Measurements from ENCODE around the gene TNS1. TPM values are rescaled to one million over a fixed set of nuclear protein-coding genes. Genes with fewer than 3 reads are reported as not detected.

The TNS1 gene
- total and polyA plus RNA-seq, 8 donors: 38.5 to 166 (median 102) TPM

DNA sequence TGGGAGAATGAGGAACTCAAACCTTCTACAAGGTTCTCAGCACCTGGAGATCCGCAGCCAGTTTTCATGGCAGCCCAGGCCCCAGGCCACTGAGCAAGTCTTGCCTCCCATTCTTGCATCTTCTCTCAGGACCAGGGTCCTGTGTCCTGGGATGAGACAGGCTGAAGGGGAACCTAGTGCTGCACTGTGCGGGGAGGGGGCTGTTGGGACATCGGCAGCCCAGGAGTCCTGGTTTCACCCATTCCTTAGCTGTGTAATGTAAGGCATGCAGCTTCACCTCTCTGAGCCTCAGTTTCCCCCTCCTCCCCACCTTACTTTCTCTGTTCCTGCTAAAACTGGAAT is 43.9 kb downstream of the TNS1 start:
- ATAC-seq (no peak), DNase-seq (peak in 2 of 6 donors; percentile 13 to 14), FAIRE-seq (no peak)
- intact Hi-C loops (cut with DNase I): no loop called here
- WGBS, 2 donors: 93 to 100% methylated on average over 3 of the region's 3 CpGs
- H3K27ac ChIP-seq: no peak overlapping the region
- H3K4me3 ChIP-seq: no peak overlapping the region
- no peaks in the 10 kb centered on the region for H3K36me3 ChIP-seq
- no peaks in the 10 kb centered on the region for H3K9me3 ChIP-seq
- TF ChIP-seq, protein P1, sequence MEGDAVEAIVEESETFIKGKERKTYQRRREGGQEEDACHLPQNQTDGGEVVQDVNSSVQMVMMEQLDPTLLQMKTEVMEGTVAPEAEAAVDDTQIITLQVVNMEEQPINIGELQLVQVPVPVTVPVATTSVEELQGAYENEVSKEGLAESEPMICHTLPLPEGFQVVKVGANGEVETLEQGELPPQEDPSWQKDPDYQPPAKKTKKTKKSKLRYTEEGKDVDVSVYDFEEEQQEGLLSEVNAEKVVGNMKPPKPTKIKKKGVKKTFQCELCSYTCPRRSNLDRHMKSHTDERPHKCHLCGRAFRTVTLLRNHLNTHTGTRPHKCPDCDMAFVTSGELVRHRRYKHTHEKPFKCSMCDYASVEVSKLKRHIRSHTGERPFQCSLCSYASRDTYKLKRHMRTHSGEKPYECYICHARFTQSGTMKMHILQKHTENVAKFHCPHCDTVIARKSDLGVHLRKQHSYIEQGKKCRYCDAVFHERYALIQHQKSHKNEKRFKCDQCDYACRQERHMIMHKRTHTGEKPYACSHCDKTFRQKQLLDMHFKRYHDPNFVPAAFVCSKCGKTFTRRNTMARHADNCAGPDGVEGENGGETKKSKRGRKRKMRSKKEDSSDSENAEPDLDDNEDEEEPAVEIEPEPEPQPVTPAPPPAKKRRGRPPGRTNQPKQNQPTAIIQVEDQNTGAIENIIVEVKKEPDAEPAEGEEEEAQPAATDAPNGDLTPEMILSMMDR (IDR thresholded peaks at IDR 0.05): no peak
- no peaks in the 10 kb centered on the region for H3K27me3 ChIP-seq
- H3K4me1 ChIP-seq: peaks cover 7 to 18% (median 11%) of the 10 kb centered on the region in 3 donors

DNA sequence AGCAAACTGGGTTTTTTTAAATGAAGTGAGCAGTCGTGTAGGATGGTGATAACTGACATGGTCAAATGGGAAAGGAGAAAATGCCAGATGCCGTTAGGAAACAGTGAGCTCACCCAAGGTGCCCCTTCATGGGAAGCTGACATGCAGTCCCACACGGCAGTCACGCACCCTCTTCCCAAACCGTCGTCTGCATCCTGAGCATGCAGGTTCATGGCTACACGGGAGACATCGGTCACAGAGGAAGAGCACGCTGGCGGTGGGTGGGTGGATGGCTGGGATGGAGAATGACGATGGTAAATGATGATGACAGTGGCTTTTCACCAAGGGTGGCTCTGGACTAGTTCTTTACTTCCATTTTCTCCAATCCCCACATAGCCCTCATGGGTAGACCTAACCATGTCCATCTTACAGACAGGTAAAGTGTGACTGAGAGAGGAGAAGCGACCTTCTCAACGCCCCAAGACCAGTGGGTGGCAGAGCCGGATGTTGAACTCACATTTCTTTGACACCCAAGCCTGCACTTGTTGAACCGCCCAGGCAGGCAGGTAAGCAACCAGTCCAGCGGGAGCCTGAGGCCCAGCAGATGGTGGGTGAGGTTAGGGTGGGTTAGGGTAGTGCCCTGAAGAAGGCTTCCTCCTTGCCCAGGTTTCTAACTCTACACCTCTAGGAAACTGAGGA is 44.5 kb downstream of the TNS1 start:
- FAIRE-seq (no peak), DNase-seq (peak in 3 of 6 donors; percentile 12 to 46 (median 28)), ATAC-seq (no peak)
- H3K27ac ChIP-seq: no peak overlapping the region
- TF ChIP-seq, protein P1 (IDR thresholded peaks at IDR 0.05): no peak
- H3K27me3 ChIP-seq: no peaks in the 10 kb centered on the region
- H3K9me3 ChIP-seq: no peaks in the 10 kb centered on the region
- H3K4me1 ChIP-seq: peaks cover 9 to 23% (median 16%) of the 10 kb centered on the region in 3 donors
- H3K36me3 ChIP-seq: no peaks in the 10 kb centered on the region
- intact Hi-C loops (cut with DNase I): no loop called here
- WGBS, 2 donors: 82 to 86% methylated on average over 16 of the region's 16 CpGs
- no peak overlapping the region for H3K4me3 ChIP-seq

DNA sequence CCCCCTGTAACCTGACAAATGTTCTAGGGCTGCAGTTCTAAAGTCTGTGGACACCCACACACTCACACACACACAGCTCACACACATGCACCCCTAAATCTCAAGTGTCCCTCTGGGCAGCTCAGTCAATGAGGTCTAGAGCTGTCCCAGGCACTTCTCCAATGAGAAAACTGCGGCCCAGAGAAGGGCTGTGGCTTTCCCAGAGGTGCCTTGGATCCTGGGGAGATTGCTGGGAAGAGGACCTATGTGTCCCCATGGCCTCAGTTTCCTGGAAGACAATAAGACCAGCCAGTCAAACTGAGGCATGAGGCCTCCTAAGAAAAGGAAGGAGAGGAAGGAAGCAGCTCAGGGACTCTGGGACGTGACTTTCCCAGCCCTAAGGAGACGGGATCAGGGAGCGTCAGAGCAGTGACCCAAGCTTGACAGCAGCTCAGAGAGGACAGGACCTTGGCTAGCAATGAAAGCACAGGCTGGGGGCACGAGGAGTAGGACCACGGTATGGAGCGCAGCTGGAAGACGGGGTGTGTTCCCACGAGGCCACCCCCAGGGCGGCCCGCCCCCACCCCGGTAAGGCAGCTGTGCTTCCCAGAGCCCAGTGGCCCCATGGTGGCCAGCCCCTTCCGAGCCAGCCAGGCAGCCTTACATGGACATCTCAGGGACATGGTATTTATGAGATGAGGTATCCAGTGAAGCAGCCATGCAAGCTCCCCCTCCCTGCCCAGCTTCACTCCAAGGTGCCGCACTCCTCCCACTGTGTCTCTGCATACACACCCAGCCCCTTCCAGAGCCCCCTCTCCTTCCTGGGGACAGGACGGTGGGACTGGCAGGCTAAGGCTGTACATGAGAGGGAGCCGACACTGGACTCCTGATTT is 46.0 kb downstream of the TNS1 start:
- WGBS, 2 donors: 77 to 80% methylated on average over 10 to 16 of the region's 16 CpGs
- Histone ChIP-seq H3K9me3 (no peaks in the 10 kb centered on the region), H3K27ac (no peak overlapping the region), H3K36me3 (no peaks in the 10 kb centered on the region), H3K27me3 (no peaks in the 10 kb centered on the region), H3K4me3 (no peak overlapping the region), H3K4me1 (peaks cover 15 to 23% (median 23%) of the 10 kb centered on the region in 3 donors)
- peak in 3 of 6 donors; percentile 1 to 50 (median 29) for DNase-seq
- no peak for ATAC-seq
- intact Hi-C loops (cut with DNase I): no loop called here
- no peak for FAIRE-seq
- TF ChIP-seq, protein P1 (IDR thresholded peaks at IDR 0.05): no peak

DNA sequence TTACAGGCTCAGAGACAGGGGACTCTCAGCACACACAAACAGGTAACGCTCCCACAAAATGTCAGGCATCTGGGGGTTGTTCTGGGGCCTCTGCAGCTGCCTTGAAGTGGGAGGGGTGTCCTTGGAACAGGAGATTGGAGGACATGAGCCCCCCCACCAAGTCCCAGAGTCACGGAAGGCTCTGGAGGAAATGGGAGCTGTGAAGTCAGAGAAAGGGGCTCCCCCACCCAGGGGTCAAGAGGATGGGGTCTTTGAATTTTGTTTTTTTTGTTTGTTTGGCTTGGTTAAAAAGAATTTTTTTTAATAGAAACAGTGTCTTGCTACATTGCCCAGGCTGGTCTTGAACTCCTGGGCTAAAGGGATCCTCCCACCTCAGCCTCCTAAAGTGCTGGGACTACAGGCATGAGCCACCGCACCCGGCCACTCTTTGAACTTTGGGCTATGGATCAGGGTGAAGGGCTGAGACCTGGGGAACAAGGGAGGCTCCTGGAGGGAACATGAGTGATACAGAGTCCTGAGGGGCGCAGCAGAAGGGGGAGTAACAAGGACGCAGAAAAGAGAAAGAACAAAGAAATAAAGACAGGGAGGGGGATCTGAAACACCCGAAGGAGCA is 46.8 kb downstream of the TNS1 start:
- WGBS, 2 donors: 82 to 83% methylated on average over 7 of the region's 7 CpGs
- Histone ChIP-seq H3K4me1 (peaks cover 15 to 26% (median 23%) of the 10 kb centered on the region in 3 donors), H3K36me3 (no peaks in the 10 kb centered on the region), H3K9me3 (no peaks in the 10 kb centered on the region), H3K27ac (no peak overlapping the region), H3K4me3 (no peak overlapping the region), H3K27me3 (no peaks in the 10 kb centered on the region)
- FAIRE-seq (no peak), DNase-seq (peak in 2 of 6 donors; percentile 1 to 25), ATAC-seq (no peak)
- intact Hi-C loops (cut with DNase I): no loop called here
- TF ChIP-seq, protein P1 (IDR thresholded peaks at IDR 0.05): no peak

Measured in pancreas (tissue), 10 donors.